ENCODE measurements around the gene POPDC2.

The POPDC2 gene

GRCh38 chr3:119639494-119640350 lies 20.7 kb downstream of the POPDC2 start:
- DNase-seq: no peak

DNA sequence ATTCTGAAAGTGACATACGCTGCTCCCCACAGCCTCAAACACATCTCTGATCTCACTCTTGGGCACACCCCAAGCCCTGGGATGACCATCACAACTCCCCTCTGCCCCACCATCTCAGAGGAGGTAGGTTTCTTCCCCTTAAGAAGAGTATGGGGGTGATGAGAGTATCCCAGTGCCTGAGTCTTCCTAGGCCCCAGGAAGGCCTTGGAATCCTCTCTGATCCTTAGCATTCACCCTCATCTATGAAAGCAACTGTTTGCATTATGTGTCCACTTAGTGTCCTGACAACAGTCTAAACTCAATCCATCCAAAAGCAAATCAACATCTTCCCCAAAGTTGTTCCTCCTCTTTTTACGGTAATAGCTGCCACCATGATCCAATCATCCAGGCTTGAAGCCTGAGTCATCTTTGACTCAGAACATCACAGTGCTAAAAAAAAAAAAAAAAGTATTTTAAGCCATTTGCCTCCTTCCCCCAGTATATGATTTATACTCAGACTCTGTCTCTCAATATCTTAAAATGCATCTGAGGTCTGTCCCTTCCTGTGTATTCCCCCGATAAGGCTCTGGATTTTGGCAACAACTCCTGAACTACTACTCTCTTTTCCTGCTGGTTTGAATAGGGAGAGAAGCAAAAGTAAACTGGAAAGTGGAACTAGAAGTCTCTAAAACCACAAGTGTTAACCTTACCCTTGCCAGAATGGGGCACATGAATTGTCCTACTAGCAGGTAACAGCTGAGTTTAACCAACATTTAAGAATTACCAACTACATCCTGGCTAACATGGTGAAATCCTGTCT lies 22.5 kb downstream of the POPDC2 start:
- no peak for DNase-seq

- DNase-seq: no peak
Observed at GRCh38 chr3:119636891-119637611, 23.3 kb downstream of the POPDC2 start.

GRCh38 chr3:119636249-119636648 lies 24.1 kb downstream of the POPDC2 start:
- no peak for DNase-seq

GRCh38 chr3:119635719-119636118 lies 24.7 kb downstream of the POPDC2 start:
- DNase-seq: no peak

- DNase-seq: no peak
Observed at GRCh38 chr3:119632829-119633228, 27.6 kb downstream of the POPDC2 start.

- DNase-seq: no peak
Observed at GRCh38 chr3:119632216-119632615, 28.2 kb downstream of the POPDC2 start.

- no peak for DNase-seq
Observed at GRCh38 chr3:119631516-119631915, 28.9 kb downstream of the POPDC2 start.

DNA sequence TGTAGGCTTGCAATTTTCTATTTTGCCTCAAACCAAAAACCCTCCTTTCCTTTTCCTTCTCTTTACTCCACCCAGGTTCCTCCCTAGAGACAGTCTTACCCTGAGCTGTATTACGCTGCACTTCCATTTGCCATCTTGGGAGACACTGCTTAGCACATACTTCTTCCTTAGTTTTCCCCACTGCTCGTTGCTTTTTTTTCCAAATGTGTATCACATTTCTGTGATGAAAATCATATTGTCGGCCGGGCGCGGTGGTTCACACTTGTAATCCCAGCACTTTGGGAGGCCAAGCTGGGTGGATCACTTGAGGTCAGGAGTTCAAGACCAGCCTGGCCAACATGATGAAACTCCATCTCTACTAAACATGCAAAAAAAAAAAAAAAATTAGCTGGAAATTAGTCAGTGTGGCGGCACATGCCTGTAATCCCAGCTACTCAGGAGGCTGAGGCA lies 29.5 kb downstream of the POPDC2 start:
- no peak for DNase-seq

- DNase-seq: no peak
Observed at GRCh38 chr3:119630128-119630879, 30.1 kb downstream of the POPDC2 start.

- DNase-seq: no peak
Observed at GRCh38 chr3:119628816-119629445, 31.5 kb downstream of the POPDC2 start.

DNA sequence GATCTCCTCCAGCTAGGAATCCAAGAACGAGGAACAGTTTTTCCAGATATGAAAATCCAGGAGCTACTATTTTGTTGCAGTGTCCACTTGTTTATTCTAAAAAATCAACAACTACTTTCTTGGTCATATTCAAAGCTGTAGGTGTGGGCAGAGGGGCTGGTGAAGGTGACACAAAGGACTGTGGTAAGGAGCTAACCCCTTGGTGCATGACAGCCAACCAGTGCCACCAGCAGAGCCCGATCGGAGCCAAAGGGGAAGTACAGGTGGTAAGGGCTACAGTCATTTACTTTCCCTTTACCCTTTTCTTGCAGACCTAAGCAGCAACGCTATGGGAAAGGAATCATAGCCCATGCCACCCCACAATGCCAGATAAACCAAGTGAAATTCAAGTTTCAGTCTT lies 32.0 kb downstream of the POPDC2 start:
- no peak for DNase-seq

- no peak for DNase-seq
Observed at GRCh38 chr3:119627461-119627860, 32.9 kb downstream of the POPDC2 start.

DNA sequence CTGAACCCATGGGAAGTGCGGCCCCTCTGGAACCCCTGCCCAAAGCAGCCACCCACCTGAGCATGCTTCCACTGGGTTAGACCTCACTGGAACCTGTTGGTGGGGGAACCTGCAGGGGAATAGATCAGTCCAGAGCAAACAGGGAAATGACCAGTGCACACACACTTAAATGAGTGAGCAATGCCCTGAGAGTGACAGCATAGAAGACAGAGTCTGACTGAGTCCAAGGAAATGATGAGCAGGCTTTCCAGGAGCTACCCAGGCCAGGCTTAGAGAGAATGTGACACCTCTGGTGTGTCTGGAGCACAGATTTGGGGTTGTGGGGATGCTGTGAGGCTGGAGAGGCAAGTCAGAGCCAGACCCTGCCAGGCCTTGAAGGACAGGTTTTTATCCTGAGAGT lies 34.2 kb downstream of the POPDC2 start:
- DNase-seq: no peak

DNA sequence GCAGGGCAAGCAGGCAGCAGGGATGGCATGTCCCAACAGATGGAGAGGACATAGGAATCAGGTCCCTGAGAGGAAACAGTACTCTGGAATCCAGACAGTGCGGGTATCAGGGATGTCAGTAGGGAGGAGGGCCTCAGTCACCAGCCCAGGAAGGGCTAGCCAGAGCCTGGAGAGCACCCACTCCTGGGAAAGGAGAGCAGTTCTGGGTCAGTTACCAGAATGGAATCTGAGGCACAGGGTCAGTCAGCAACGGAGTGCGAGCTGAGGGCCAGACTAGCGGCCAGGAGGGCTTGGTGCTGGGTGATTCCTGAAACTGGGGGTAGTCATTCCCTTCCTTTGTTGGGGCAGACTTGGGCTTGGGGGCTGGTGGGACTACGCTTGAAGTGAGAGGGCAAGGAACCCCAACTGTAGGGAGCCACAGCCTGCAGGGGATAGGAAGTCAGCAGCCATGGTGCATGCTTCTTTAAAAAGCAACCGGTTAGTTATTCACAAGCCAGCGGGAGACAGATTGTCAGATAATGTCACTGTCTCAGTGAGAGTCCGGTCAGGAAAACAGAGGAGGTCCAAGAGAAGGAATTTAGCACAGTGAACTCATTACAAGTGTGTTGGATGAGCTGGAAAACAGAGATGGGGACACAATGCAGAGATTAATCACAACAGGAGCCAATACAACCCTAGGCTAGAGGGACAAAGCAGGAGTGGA lies 34.8 kb downstream of the POPDC2 start:
- DNase-seq: no peak

GRCh38 chr3:119624002-119624720 lies 36.2 kb downstream of the POPDC2 start:
- no peak for DNase-seq

DNA sequence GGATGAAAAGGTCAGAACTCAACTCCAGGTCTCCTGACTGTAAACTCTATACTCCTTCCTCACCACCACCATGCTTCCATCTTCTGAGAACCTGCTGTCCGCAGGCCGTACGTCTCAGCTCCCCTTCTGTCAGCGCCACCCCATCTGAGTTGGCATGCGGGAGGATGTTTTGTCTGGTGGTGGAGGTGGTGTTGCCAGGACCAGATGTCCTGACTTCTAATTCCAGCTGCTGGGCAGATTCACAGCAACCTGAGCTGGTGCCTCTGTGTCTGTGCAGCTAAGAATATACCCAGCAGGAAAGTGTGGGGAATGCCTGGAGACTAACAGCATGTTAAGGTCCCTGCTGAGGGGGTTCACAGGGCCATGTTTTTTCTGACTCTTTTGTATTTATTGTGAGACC lies 39.5 kb downstream of the POPDC2 start:
- no peak for DNase-seq

GRCh38 chr3:119619094-119619493 lies 41.3 kb downstream of the POPDC2 start:
- no peak for DNase-seq

- no peak for DNase-seq
Observed at GRCh38 chr3:119616056-119616455, 44.3 kb downstream of the POPDC2 start.

DNA sequence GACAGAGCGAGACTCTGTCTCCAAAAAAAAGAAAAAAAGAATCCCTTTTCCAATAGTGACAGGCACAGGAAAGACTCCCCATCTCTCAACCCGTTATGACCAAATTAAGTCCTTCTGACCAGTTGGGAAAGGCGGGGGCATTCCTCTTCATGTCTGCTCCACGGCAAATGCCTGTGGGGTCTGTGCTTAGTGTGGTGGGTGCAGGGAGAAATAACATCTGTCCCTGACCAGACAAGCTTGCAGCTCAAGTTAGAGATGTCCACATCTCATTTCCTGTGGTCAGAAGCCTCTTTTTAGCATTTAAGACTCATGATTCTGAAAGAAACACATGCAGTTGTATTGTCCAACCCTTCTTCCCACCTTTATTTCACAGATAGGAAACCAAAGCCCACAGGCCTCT lies 46.5 kb downstream of the POPDC2 start:
- no peak for DNase-seq

- no peak for DNase-seq
Observed at GRCh38 chr3:119613201-119613600, 47.2 kb downstream of the POPDC2 start.

All from activated gamma-delta T cell treated with Interleukin-2 at 50 U/mL for 16 hours (primary cell).